NB4 (cell line): Measurements from ENCODE around the gene RNF19B.

Experiments
- CTCF ChIP-seq: IDR thresholded peaks from one replicate; pipeline ENCODE4 v1.5.1; 2012; ENCODE audit warnings: low read depth, low read length
- MAX ChIP-seq: IDR thresholded peaks from 2 replicates; pipeline ENCODE4 v1.6.1; 2011; ENCODE audit warnings: low read depth, low read length

- TF ChIP-seq CTCF (no peak), MAX (no peak)
Observed at GRCh38 chr1:32890516-32891240, 73.9 kb downstream of the RNF19B start.
